ENCODE measurements around the gene ST6GALNAC5.

DNA sequence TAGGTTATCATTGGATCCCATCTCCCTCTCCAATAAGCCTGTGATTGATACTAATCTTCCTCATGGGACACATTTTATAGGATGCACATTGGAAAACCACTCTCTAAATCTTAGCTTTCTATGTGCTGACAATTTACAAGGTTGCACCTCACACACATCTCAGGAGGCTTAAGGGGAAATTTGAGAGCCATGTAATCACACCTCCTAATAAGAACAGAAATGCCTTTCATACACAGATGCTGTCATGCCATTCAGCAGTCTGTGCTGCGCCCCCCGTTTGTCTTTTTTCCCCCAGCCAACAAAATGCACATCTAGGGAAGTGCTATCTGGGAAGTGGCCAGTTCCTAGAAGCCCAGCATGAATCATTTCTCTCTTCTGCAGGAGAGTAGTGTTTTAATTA lies 154.5 kb downstream of the ST6GALNAC5 start:
- TF ChIP-seq, protein P1, sequence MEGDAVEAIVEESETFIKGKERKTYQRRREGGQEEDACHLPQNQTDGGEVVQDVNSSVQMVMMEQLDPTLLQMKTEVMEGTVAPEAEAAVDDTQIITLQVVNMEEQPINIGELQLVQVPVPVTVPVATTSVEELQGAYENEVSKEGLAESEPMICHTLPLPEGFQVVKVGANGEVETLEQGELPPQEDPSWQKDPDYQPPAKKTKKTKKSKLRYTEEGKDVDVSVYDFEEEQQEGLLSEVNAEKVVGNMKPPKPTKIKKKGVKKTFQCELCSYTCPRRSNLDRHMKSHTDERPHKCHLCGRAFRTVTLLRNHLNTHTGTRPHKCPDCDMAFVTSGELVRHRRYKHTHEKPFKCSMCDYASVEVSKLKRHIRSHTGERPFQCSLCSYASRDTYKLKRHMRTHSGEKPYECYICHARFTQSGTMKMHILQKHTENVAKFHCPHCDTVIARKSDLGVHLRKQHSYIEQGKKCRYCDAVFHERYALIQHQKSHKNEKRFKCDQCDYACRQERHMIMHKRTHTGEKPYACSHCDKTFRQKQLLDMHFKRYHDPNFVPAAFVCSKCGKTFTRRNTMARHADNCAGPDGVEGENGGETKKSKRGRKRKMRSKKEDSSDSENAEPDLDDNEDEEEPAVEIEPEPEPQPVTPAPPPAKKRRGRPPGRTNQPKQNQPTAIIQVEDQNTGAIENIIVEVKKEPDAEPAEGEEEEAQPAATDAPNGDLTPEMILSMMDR (IDR thresholded peaks at IDR 0.05) = no peak
- TF ChIP-seq POLR2A (IDR thresholded peaks at IDR 0.05) = no peak
